NT2/D1 (cell line): ENCODE data around the gene OR5AN1.

Experiments used
- DNase-seq: peaks from one replicate; pipeline ENCODE4 v3.0.0-alpha.2; 2011; ENCODE audit warnings: low read depth, low spot score
- H3K27me3 ChIP-seq: 2 replicates; pipeline ENCODE4 v1.6.0; 2011; ENCODE audit warnings: mild to moderate bottlenecking; ENCODE audit not compliant: insufficient read length, insufficient read depth
- H3K36me3 ChIP-seq: 2 replicates; pipeline ENCODE4 v1.6.1; 2011; ENCODE audit warnings: mild to moderate bottlenecking, low read length, mixed read lengths; ENCODE audit not compliant: insufficient read depth, insufficient read length
- H3K4me1 ChIP-seq: 2 replicates; pipeline ENCODE4 v1.5.1; 2011; ENCODE audit not compliant: insufficient read depth, insufficient read length
- H3K4me3 ChIP-seq: 2 replicates; pipeline ENCODE4 v1.5.1; 2011; ENCODE audit warnings: low read depth; ENCODE audit not compliant: insufficient read length
- H3K9ac ChIP-seq: 2 replicates; pipeline ENCODE4 v1.6.0; 2011; ENCODE audit warnings: low read depth; ENCODE audit not compliant: insufficient read length
- H3K9me3 ChIP-seq: 2 replicates; pipeline ENCODE4 v1.5.1; 2011; ENCODE audit warnings: mild to moderate bottlenecking, low read length; ENCODE audit not compliant: insufficient read depth
- SUZ12 ChIP-seq: IDR thresholded peaks from 2 replicates; pipeline ENCODE4 v1.6.1; 2011; ENCODE audit not compliant: insufficient read length, insufficient read depth; ENCODE audit errors: extremely low read depth
- YY1 ChIP-seq: IDR thresholded peaks from 2 replicates; pipeline ENCODE4 v1.6.1; 2011; ENCODE audit not compliant: insufficient read length, insufficient read depth
- ZNF274 ChIP-seq: IDR thresholded peaks from 2 replicates; pipeline ENCODE4 v1.6.1; 2011; ENCODE audit warnings: mild to moderate bottlenecking, low read depth, low read length

Gene OR5AN1

DNA sequence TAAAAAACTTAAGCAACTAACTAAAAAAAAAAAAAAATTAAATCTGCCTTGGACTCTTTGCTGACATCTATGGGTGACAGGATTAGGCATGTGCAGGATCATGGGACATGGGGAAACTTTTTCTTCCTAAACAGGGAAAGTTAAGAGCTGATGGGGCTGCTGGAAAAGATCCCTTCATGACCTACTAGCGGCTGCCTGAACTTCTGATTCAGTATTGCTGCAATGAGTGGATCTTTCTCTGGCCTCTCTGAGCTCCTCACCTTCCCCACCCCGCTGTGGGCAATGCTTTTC is 42.5 kb downstream of the OR5AN1 start:
- H3K9me3 ChIP-seq = peaks cover 33% of the 10 kb centered on the region
- H3K4me3 ChIP-seq = no peak overlapping the region
- no peak overlapping the region for H3K9ac ChIP-seq
- H3K36me3 ChIP-seq = no peaks in the 10 kb centered on the region
- no peak for TF ChIP-seq YY1
- no peak for TF ChIP-seq SUZ12
- TF ChIP-seq ZNF274 = no peak
- no peaks in the 10 kb centered on the region for H3K27me3 ChIP-seq
- no peaks in the 10 kb centered on the region for H3K4me1 ChIP-seq
- DNase-seq = no peak

DNA sequence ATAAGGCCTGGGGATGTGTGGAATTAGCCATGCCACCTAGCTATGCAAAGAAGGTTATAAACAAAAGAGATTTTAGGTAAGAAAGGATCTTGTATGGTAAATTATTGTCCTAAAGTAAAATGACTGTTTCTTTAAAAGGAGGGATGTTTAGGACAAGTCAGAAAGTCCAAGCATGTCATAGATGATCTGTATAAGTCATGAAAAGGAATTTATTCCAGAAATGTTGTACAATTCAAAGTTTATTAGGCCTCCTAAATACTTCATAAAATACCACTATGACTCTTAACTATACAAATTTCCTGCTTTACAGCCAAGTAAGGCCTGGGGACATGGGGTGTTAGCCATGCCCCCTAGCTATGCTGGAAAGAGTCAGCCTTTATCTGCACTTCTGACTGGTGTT is 44.9 kb downstream of the OR5AN1 start:
- no peak for TF ChIP-seq ZNF274
- TF ChIP-seq SUZ12 = no peak
- TF ChIP-seq YY1 = no peak
- Histone ChIP-seq H3K4me1 (no peaks in the 10 kb centered on the region), H3K27me3 (no peaks in the 10 kb centered on the region), H3K36me3 (no peaks in the 10 kb centered on the region), H3K4me3 (no peak overlapping the region), H3K9me3 (peaks cover 33% of the 10 kb centered on the region), H3K9ac (no peak overlapping the region)
- DNase-seq = no peak

- H3K4me3 ChIP-seq = no peak overlapping the region
- H3K9ac ChIP-seq = no peak overlapping the region
- peaks cover 15% of the 10 kb centered on the region for H3K9me3 ChIP-seq
- H3K36me3 ChIP-seq = no peaks in the 10 kb centered on the region
- TF ChIP-seq YY1 (no peak), ZNF274 (no peak), SUZ12 (no peak)
- no peaks in the 10 kb centered on the region for H3K4me1 ChIP-seq
- no peak for DNase-seq
- no peaks in the 10 kb centered on the region for H3K27me3 ChIP-seq
Observed at GRCh38 chr11:59413646-59414045, 55.0 kb downstream of the OR5AN1 start.

DNA sequence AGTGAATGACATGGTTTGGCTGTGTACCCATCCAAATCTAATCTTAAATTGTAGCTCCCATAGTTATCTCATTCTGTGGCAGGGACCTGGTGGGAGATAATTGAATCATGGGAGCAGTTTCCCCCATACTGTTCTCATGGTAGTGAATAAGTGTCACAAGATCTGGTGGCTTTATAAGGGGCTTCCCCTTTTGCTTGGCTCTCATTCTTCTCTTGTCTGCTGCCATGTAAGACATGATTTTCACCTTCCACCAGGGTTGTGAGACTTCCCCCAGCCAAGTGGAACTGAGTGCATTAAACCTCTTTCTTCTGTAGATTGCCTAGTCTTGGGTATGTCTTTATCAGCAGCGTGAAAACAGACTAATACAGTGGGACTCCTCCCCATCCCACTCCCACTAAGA is 56.4 kb downstream of the OR5AN1 start:
- DNase-seq = no peak
- H3K4me1 ChIP-seq = no peaks in the 10 kb centered on the region
- H3K27me3 ChIP-seq = no peaks in the 10 kb centered on the region
- no peak overlapping the region for H3K4me3 ChIP-seq
- H3K36me3 ChIP-seq = no peaks in the 10 kb centered on the region
- no peak overlapping the region for H3K9ac ChIP-seq
- H3K9me3 ChIP-seq = peaks cover 6% of the 10 kb centered on the region; the same call in 1 of the 2 replicates
- TF ChIP-seq SUZ12 (no peak), YY1 (no peak), ZNF274 (no peak)

GRCh38 chr11:59416613-59417012 is 57.9 kb downstream of the OR5AN1 start:
- Histone ChIP-seq H3K36me3 (no peaks in the 10 kb centered on the region), H3K27me3 (no peaks in the 10 kb centered on the region), H3K9me3 (no peaks in the 10 kb centered on the region), H3K4me1 (no peaks in the 10 kb centered on the region), H3K9ac (no peak overlapping the region), H3K4me3 (no peak overlapping the region)
- TF ChIP-seq YY1 = no peak
- no peak for TF ChIP-seq SUZ12
- no peak for TF ChIP-seq ZNF274
- DNase-seq = no peak

DNA sequence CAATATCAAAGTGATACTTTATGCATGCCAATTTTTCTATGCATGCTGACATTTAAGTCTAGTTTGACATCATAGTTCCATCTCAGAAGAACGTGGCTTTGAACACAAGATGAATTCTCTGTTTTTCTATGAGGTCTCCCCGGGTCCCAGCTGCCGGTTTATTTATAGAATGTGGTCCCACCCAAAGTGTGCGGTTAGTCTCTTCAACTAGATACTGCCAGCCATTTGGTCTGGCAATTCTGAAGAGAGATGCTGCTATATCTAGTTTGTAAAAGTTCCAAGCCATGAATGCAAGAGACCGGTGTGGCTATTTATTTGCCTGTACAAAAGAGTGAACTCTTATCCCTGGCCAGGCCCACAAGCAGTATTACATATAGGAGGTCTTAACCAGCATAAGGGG is 58.3 kb downstream of the OR5AN1 start:
- Histone ChIP-seq H3K27me3 (no peaks in the 10 kb centered on the region), H3K9me3 (no peaks in the 10 kb centered on the region), H3K4me1 (no peaks in the 10 kb centered on the region), H3K9ac (no peak overlapping the region), H3K4me3 (no peak overlapping the region), H3K36me3 (no peaks in the 10 kb centered on the region)
- DNase-seq = no peak
- TF ChIP-seq ZNF274 (no peak), YY1 (no peak), SUZ12 (no peak)

DNA sequence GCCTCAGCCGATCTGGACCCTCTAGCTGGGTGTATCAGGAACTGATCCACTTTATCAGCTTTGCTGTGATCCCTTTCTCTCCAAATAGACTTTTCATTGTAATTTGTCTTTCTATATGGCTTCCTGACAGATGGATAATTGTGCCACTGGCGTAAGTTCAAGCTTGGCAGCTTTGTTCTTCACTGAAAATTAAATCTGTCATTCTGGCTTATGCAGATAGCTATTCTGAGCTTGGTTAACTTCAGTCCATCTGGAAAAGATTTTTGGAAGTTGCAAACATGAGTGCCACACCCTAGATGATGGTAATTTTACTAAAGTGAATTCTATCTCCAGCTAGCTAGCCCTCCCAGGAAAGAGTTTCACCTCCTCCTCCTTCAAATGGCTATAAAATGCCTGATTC is 59.5 kb downstream of the OR5AN1 start:
- no peaks in the 10 kb centered on the region for H3K4me1 ChIP-seq
- no peak for DNase-seq
- TF ChIP-seq YY1 (no peak), SUZ12 (no peak), ZNF274 (no peak)
- no peaks in the 10 kb centered on the region for H3K36me3 ChIP-seq
- H3K9ac ChIP-seq = no peak overlapping the region
- no peaks in the 10 kb centered on the region for H3K9me3 ChIP-seq
- no peaks in the 10 kb centered on the region for H3K27me3 ChIP-seq
- H3K4me3 ChIP-seq = no peak overlapping the region
